Subcutaneous preadipocyte (primary cell): ENCODE data around the gene MCOLN2. TPM values are rescaled to one million over a fixed set of nuclear protein-coding genes. Genes with fewer than 3 reads are reported as not detected.

Experiments used
- total RNA-seq: library from RNA; depleted of rRNA; stranded (reverse); fragments of >200 nt; gene quantifications from 2 replicates; pipeline ENCODE4 v1.2.3, GENCODE V29; 2012

Gene MCOLN2
- total RNA-seq: 0.37 and 0.39 TPM in 2 replicates

DNA sequence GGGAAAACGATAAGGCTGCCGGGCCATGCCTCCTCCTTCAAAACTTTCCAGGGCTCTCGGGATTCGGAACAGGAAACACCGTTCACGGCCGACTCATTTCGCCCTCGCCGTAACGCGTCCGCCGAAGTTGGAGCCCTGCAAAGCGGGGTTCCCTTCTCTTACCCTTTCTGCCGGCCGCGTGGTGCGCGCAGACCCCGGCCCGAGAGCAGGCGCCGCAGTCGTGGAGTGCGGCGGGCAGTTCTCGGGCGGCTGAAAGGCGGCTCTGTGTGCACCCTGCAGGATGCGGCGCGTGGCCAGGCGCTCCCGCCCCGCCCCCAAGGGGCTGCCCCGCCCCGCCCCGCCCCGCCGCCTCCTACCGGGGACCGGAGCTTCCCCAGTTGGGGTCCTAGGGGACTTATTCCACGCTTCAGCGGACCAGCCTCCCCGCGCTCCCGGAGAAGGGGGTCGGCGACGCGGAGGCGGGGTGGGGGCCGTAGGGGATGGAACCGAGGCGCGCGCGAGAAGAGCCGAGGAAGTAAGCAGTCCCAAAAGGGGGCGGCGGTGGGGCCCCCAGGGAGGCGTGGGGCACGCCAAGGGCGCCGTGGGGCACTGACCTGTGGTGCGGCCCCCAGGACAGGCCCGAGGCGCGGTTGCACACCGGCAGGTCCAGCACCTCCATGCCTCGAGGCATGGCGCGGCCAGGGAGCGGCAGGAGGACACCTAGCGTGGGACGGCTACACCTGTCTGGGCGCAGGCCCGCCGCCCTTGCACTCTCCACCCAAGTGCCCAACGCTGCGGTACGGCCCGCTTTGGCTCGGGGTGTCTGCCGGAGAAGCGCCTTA, at the start of gene MCOLN2:
Gene MCOLN2 (minus strand): TSS at position 268 of the 821 bp plus-strand sequence. CDS start 241 bp downstream, at position 27.

DNA sequence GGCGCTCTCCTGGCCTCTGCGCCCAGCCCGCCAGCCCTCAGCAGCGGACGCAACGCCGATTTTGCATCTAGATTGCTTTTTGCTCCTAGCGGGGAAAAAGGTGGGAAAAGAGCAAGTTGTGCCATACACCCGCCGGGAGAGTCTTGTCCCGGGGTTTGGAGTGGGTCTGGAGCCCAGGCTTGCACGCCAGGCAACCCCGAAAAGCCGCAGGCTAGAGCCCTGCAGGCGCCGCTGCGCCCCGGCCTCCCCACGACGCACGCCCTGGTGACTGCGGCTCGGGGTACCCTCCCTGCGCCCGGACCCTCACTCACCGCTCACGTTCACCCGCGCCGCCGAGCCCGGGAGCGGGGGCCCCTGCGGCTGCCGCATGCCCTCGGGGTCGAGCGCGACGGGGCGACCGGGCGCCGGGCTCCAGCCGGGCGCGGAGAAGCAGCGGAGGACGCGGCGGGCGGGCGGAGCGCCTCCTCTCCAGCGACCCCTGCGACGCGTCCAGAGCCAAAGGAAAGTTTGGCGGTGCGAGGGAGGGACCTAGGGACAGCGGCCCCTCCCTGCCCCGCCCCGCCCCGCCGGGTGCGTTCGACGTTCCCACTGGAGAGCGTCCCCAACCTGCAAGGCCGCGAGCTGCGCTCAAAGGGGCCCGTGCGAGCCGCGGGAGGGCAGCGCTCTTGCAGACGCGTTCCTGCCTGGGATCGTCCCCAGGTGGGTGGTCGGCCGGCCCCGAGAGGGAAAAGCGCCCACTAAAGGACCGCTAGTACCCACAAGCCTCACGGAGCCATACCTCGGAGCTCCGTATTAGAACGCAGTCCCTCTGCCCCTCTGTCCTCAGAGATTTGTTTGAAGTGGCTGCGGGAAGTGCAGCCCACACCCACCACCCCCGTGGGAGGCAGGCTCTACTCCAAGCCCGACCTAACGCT, 104.0 kb downstream of the MCOLN2 start, which contains the start of gene LPAR3:
Gene LPAR3 (minus strand): TSS at position 502 of the 914 bp plus-strand sequence. CDS start 27,086 bp downstream, outside the sequence.

Other genes starting within 250 kb of the MCOLN2 start
- 0.37 and 4.7 TPM in 2 replicates for gene LPAR3, start 103.9 kb downstream of the MCOLN2 start, total RNA-seq
- 4.8 and 6.3 TPM in 2 replicates for gene MCOLN3, start 51.4 kb upstream of the MCOLN2 start, total RNA-seq
- gene SYDE2, start 203.9 kb upstream of the MCOLN2 start, total RNA-seq: 3.7 and 6.1 TPM in 2 replicates